HepG2 (cell line): ENCODE data around the gene RPS15A. TPM values are rescaled to one million over a fixed set of nuclear protein-coding genes. Genes with fewer than 3 reads are reported as not detected.
A peak's percentile ranks its signal among the peaks of the same experiment; 100 is the strongest.

Experiments
- ATAC-seq: fragments of 200-7000 bp; cut with Tn5 transposase; 3 replicates; pipeline ENCODE4 v1.9.1; 2020; ENCODE audit warnings: mild to moderate bottlenecking, moderate library complexity
- BruUV-seq: library from RNA; stranded (reverse); fragments of 400-500 nt; replicated peaks from 2 replicates; lab custom pipeline; 2021; lab: Mats Ljungman, UMichigan
- CTCF ChIA-PET: fragments of 300-600 bp; formaldehyde crosslinking; extraction: SDS; loops from one replicate; lab custom pipeline; 2021; ENCODE audit warnings: low total read pairs, inconsistent platforms, low intra/inter-chr PET ratio; lab: Yijun Ruan, JAX
- POLR2A ChIA-PET: fragments of 350-600 bp; sonication (Branson Sonifier 250); formaldehyde crosslinking; loops from one replicate; lab custom pipeline; 2020; ENCODE audit warnings: antibody characterized with exemption, inconsistent platforms; lab: Yijun Ruan, JAX
- DNase-seq: peaks from one replicate; pipeline ENCODE4 v3.0.0-alpha.2; 2015; ENCODE audit warnings: low spot score
- FAIRE-seq: peaks from 3 replicates; lab custom pipeline; 2011; peaks lifted over from hg19 to GRCh38; lab: Jason Lieb, UNC
- H2AFZ ChIP-seq: one replicate; pipeline ENCODE4 v1.6.1; 2011; ENCODE audit warnings: low read length, inconsistent platforms
- H3K27ac ChIP-seq: fragments of 300-600 bp; 3 replicates; pipeline ENCODE4 v1.8.0; 2011; ENCODE audit warnings: mixed run types, mild to moderate bottlenecking, mixed read lengths, low read length, inconsistent platforms; ENCODE audit not compliant: insufficient read depth; ENCODE audit errors: extremely low read length
- H3K27me3 ChIP-seq, 2 experiments: fragments of 200-600 bp in 1 of 2; 2 replicates in 1 of 2; 3 replicates in 1 of 2; pipeline versions ENCODE4 v1.6.0 to v1.8.0; 2011; ENCODE audit warnings: low read length in 2 of 2, mild to moderate bottlenecking in 2 of 2, moderate library complexity in 2 of 2, inconsistent platforms in 1 of 2; ENCODE audit not compliant: insufficient read depth in 2 of 2, control insufficient read depth in 1 of 2
- H3K36me3 ChIP-seq, 2 experiments: fragments of 200-600 bp in 1 of 2; replicated peaks in 1 of 2; 2 replicates in 1 of 2; 3 replicates in 1 of 2; pipeline versions ENCODE4 v1.5.1 to v1.8.0; 2011; ENCODE audit warnings: low read length in 2 of 2, inconsistent platforms in 1 of 2; ENCODE audit not compliant: insufficient read depth in 2 of 2, control insufficient read depth in 1 of 2
- H3K4me1 ChIP-seq: 2 replicates; pipeline ENCODE4 v1.5.1; 2012; ENCODE audit warnings: low read length, inconsistent platforms; ENCODE audit not compliant: insufficient read depth
- H3K4me2 ChIP-seq: 2 replicates; pipeline ENCODE4 v1.6.0; 2011; ENCODE audit warnings: low read depth, low read length, inconsistent platforms
- H3K4me3 ChIP-seq, 3 experiments: fragments of 200-600 bp in 1 of 3; sonication (generic), shearing (Covaris generic) in 1 of 3; replicated peaks in 1 of 3; 2 replicates each; pipeline ENCODE4 v1.5.1; 2011 to 2016; ENCODE audit warnings: low read length in 3 of 3, inconsistent platforms in 2 of 3, low read depth in 2 of 3, mild to moderate bottlenecking in 2 of 3, control low read depth in 1 of 3, mixed read lengths in 1 of 3; ENCODE audit not compliant: insufficient read depth in 1 of 3
- H3K79me2 ChIP-seq: one replicate; pipeline ENCODE4 v1.6.1; 2011; ENCODE audit warnings: low read length, inconsistent platforms; ENCODE audit not compliant: insufficient read depth
- H3K9ac ChIP-seq: 2 replicates; pipeline ENCODE4 v1.6.0; 2011; ENCODE audit warnings: mild to moderate bottlenecking, low read depth, low read length, inconsistent platforms; ENCODE audit not compliant: insufficient read depth
- H3K9me3 ChIP-seq: 2 replicates; pipeline ENCODE4 v1.5.1; 2012; ENCODE audit warnings: mild to moderate bottlenecking, low read length
- H4K20me1 ChIP-seq: 2 replicates; pipeline ENCODE4 v1.6.0; 2011; ENCODE audit warnings: inconsistent platforms, mild to moderate bottlenecking, low read length, moderate library complexity; ENCODE audit not compliant: insufficient read depth
- ARID3A ChIP-seq: IDR thresholded peaks from 2 replicates; pipeline ENCODE4 v1.6.1; 2012; ENCODE audit warnings: low read depth, low read length, improper control_type of control experiment
- IRX3 ChIP-seq: sonication (generic); formaldehyde crosslinking; IDR thresholded peaks from 2 replicates; pipeline ENCODE4 v1.8.1; 2023; ENCODE audit warnings: mild to moderate bottlenecking, low read depth, missing genetic modification reagents, borderline replicate concordance
- MAF1 ChIP-seq: sonication (generic); formaldehyde crosslinking; IDR thresholded peaks from 2 replicates; pipeline ENCODE4 v1.5.0; 2020; ENCODE audit warnings: missing genetic modification reagents, borderline replicate concordance
- POLR2AphosphoS5 ChIP-seq: IDR thresholded peaks from 2 replicates; pipeline ENCODE4 v1.6.1; 2012; ENCODE audit warnings: low read depth, low read length
- PRPF4 ChIP-seq: fragments of 200-400 bp; formaldehyde crosslinking; IDR thresholded peaks from 2 replicates; pipeline ENCODE4 v1.6.1; 2016; ENCODE audit warnings: low read length, low read depth; ENCODE audit not compliant: poor library complexity, severe bottlenecking
- RBM22 ChIP-seq: fragments of 200-400 bp; formaldehyde crosslinking; optimal IDR thresholded peaks from 2 replicates; pipeline ENCODE3; 2017; ENCODE audit warnings: mild to moderate bottlenecking, low read length, moderate library complexity
- SATB2 ChIP-seq: sonication (generic); formaldehyde crosslinking; IDR thresholded peaks from 2 replicates; pipeline ENCODE4 v1.5.0; 2020; ENCODE audit warnings: missing genetic modification reagents
- SP140L ChIP-seq: sonication (generic); formaldehyde crosslinking; IDR thresholded peaks from 2 replicates; pipeline ENCODE4 v1.4.0; 2020; ENCODE audit warnings: missing genetic modification reagents, borderline replicate concordance
- ZBTB42 ChIP-seq: sonication (generic); formaldehyde crosslinking; IDR thresholded peaks from 2 replicates; pipeline ENCODE4 v1.5.0; 2020; ENCODE audit warnings: mild to moderate bottlenecking, missing genetic modification reagents
- WGBS: methylation state at CpG from one replicate; pipeline ENCODE4 v1.1.6; 2017; ENCODE audit warnings: low lambda C conversion rate; 5-methylcytosine and 5-hydroxymethylcytosine counted together
- in situ Hi-C: cut with HindIII; loops from 2 replicates; pipeline ENCODE4 v1.10.0; 2017; ENCODE audit warnings: low pct_unique_long_range_greater_than_20kb; ENCODE audit not compliant: extremely low pct_ligation_motif_present
- intact Hi-C: fragments of 100-400 bp; cut with micrococcal nuclease; formaldehyde crosslinking; loops from one replicate; pipeline ENCODE4 v1.10.0; 2022; ENCODE audit not compliant: unreplicated experiment
- polyA plus RNA-seq, 8 experiments: library from polyadenylated mRNA; depleted of rRNA in 3 of 8; stranded (reverse) in 7 of 8; unstranded in 1 of 8; fragments of >200 nt; fragmentation: Illumina TruSeq in 4 of 8; extraction: Trizol in 4 of 8; gene quantifications; 2 replicates each; pipeline versions ENCODE4 v1.2.1 to v1.2.3, GENCODE V29; 2011 to 2016; ENCODE audit warnings: low read depth in 4 of 8, missing spikeins in 1 of 8, mixed read lengths in 1 of 8; ENCODE audit not compliant: insufficient read depth in 1 of 8
- total RNA-seq, 5 experiments: library from RNA; depleted of rRNA; stranded (reverse); fragments of >200 nt; fragmentation: Illumina TruSeq; extraction: Trizol; gene quantifications; 2 replicates each; pipeline ENCODE4 v1.2.3, GENCODE V29; 2016; ENCODE audit warnings: low read depth in 1 of 5

RPS15A gene
- total and polyA plus RNA-seq, 2 of the 13 experiments (the other 11 are each of a cell fraction or from before 2014, with no cell fraction given): 5,489 to 9,457 TPM

GRCh38 chr16:18796377-18796776, 6.2 kb upstream of the RPS15A start:
- 94% methylated on average over 1 of the region's 1 CpG for WGBS
- in situ Hi-C loops: no loop called here
- no TSS peak for BruUV-seq
- Histone ChIP-seq H3K36me3 (peaks cover 9 to 52% of the 10 kb centered on the region in 2 experiments), H3K27ac (no peak overlapping the region), H3K9me3 (no peaks in the 10 kb centered on the region), H4K20me1 (peaks cover 24% of the 10 kb centered on the region), H2AFZ (no peak overlapping the region), H3K4me2 (no peak overlapping the region), H3K4me3 (no peak overlapping the region), H3K79me2 (peaks cover 55% of the 10 kb centered on the region), H3K4me1 (peaks cover 62% of the 10 kb centered on the region), H3K27me3 (no peaks in the 10 kb centered on the region; a peak in 1 of 5 replicates), H3K9ac (peak overlapping the region; percentile 14; the same call in 1 of the 2 replicates)
- ChIA-PET POLR2A (no interaction called here), CTCF (no interaction called here)
- TF ChIP-seq SATB2 (CRISPR knock-in tag) (0 out of 2 replicates have a peak, but pooled peaks have one; percentile 20), IRX3 (no peak), MAF1 (CRISPR knock-in tag) (no peak), ARID3A (0 out of 2 replicates have a peak, but pooled peaks have one; percentile 24)
- no peak for FAIRE-seq
- DNase-seq: no peak
- ATAC-seq: no peak
- intact Hi-C loops: loop anchor here (10.0 kb wide), 1 partner anchor 728 kb away; the partner anchor contains the start of genes CCP110 and GDE1

DNA sequence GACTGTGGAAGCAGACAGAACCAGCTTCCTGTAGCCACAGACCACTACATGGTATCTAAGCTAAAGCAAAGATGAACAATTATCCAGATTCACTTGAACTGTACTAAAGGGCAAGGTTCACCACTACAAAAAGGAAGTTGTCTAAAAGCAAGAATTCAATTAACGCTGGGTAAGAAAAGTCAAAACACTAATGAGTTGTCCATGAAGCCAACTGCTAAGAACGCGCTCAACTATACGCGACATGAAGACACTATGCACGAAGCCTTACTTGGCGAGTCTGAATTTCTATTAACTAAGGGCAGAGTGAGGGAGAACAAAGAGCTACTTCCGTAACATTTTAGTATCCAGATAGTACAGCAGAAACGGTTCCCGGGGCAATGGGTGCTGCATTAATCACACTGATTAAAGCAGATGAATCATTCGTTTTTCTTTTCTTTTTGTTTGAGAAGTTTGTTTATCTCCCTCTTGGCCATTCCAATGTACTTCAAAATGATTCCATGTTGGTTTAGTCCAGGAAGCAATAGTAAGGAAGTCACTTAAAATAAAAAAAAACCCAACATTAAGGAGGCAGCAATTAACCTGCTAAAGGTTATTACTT, 2.8 kb upstream of the RPS15A start:
- Histone ChIP-seq H3K4me3 (no peak overlapping the region), H3K4me2 (no peak overlapping the region), H3K4me1 (peaks cover 58% of the 10 kb centered on the region), H3K27ac (no peak overlapping the region), H3K27me3 (peaks cover 0 to 7% of the 10 kb centered on the region in 2 experiments; a peak in 1 of 5 replicates), H3K36me3 (peaks cover 14 to 68% of the 10 kb centered on the region in 2 experiments), H3K79me2 (peaks cover 44% of the 10 kb centered on the region), H4K20me1 (peaks cover 22% of the 10 kb centered on the region), H3K9ac (no peak overlapping the region), H3K9me3 (no peaks in the 10 kb centered on the region), H2AFZ (no peak overlapping the region)
- intact Hi-C loops (loop anchor here (10.0 kb wide), 1 partner anchor 732 kb away; the partner anchor contains the start of genes CCP110 and GDE1), in situ Hi-C loops (no loop called here)
- DNase-seq (no peak), ATAC-seq (no peak), FAIRE-seq (no peak)
- peak; percentile 47 for TF ChIP-seq PRPF4
- peak; percentile 23; the same call in 1 of the 2 replicates for TF ChIP-seq POLR2AphosphoS5
- TF ChIP-seq RBM22: peak; percentile 29
- no peak for TF ChIP-seq SP140L (CRISPR knock-in tag)
- TF ChIP-seq ZBTB42 (CRISPR knock-in tag): peak; percentile 32; the same call in 1 of the 2 replicates
- CTCF ChIA-PET: no interaction called here
- POLR2A ChIA-PET: interaction anchor here (8.7 kb wide), 1 partner anchor 9 kb away, joined by 545 read pairs; the partner anchor contains the start of gene ARL6IP1
- WGBS: 96% methylated on average over 11 of the region's 11 CpGs
- no TSS peak for BruUV-seq
